ENCODE results near the gene CDA.

The CDA gene

GRCh38 chr1:20648438-20648837 is 59.5 kb downstream of the CDA start:
- no peak for DNase-seq (ENCODE audit: low read depth in 2 of 2)

- DNase-seq (ENCODE audit: low read depth in 2 of 2) = no peak
Observed at GRCh38 chr1:20648946-20649345, 60.0 kb downstream of the CDA start.

GRCh38 chr1:20652300-20652699 is 63.4 kb downstream of the CDA start:
- DNase-seq (ENCODE audit: low read depth in 2 of 2) = no peak

- DNase-seq (ENCODE audit: low read depth in 2 of 2) = no peak
Observed at GRCh38 chr1:20654104-20654690, 65.3 kb downstream of the CDA start.

GRCh38 chr1:20657024-20657423 is 68.1 kb downstream of the CDA start:
- DNase-seq (ENCODE audit: low read depth in 2 of 2) = no peak

GRCh38 chr1:20658166-20658915 is 69.4 kb downstream of the CDA start:
- no peak for DNase-seq (ENCODE audit: low read depth in 2 of 2)

- no peak for DNase-seq (ENCODE audit: low read depth in 2 of 2)
Observed at GRCh38 chr1:20660363-20660762, 71.5 kb downstream of the CDA start.

- no peak for DNase-seq (ENCODE audit: low read depth in 2 of 2)
Observed at GRCh38 chr1:20660847-20661206, 71.9 kb downstream of the CDA start.

- peak; percentile 95 to 97 for DNase-seq (ENCODE audit: low read depth in 2 of 2)
Observed at GRCh38 chr1:20661207-20662109, 72.6 kb downstream of the CDA start, which contains the start of gene DDOST. TSS of gene DDOST (minus strand) at chr1:20661369. CDS start at chr1:20661350, 19 bp downstream.

GRCh38 chr1:20662110-20662475 is 73.2 kb downstream of the CDA start:
- DNase-seq (ENCODE audit: low read depth in 2 of 2) = no peak

- DNase-seq (ENCODE audit: low read depth in 2 of 2) = no peak
Observed at GRCh38 chr1:20663365-20663764, 74.5 kb downstream of the CDA start.

- no peak for DNase-seq (ENCODE audit: low read depth in 2 of 2)
Observed at GRCh38 chr1:20663969-20664715, 75.2 kb downstream of the CDA start.

GRCh38 chr1:20665726-20666125 is 76.8 kb downstream of the CDA start:
- no peak for DNase-seq (ENCODE audit: low read depth in 2 of 2)

- no peak for DNase-seq (ENCODE audit: low read depth in 2 of 2)
Observed at GRCh38 chr1:20666146-20666545, 77.2 kb downstream of the CDA start.

- peak in 1 of 2 donors; percentile 7 for DNase-seq (ENCODE audit: low read depth in 2 of 2)
Observed at GRCh38 chr1:20666804-20667203, 77.9 kb downstream of the CDA start.
